MM.1S (cell line): ENCODE results near the gene SLC4A8.

Experiments used
- DNase-seq: peaks from one replicate; pipeline ENCODE4 v3.0.0-alpha.2; 2015
- H2AFZ ChIP-seq: fragments of 300-600 bp; sonication (generic); 2 replicates; pipeline ENCODE4 v1.6.0; 2016; ENCODE audit warnings: antibody characterized with exemption, low read length
- H3F3A ChIP-seq: fragments of 300-600 bp; sonication (generic); 2 replicates; pipeline ENCODE4 v1.6.1; 2016; ENCODE audit warnings: mild to moderate bottlenecking, antibody characterized with exemption, low read length, moderate library complexity, mixed read lengths; ENCODE audit not compliant: insufficient read depth
- H3K27ac ChIP-seq: fragments of 300-600 bp; sonication (generic); 2 replicates; pipeline ENCODE4 v1.5.1; 2016; ENCODE audit warnings: mild to moderate bottlenecking, low read length
- H3K27me3 ChIP-seq: fragments of 300-600 bp; sonication (generic); replicated peaks from 2 replicates; pipeline ENCODE4 v1.6.0; 2016; ENCODE audit warnings: low read length; ENCODE audit not compliant: insufficient read depth
- H3K36me3 ChIP-seq: fragments of 300-600 bp; sonication (generic); replicated peaks from 2 replicates; pipeline ENCODE4 v1.6.1; 2016; ENCODE audit warnings: mild to moderate bottlenecking, low read length, mixed read lengths; ENCODE audit not compliant: insufficient read depth
- H3K4me1 ChIP-seq: fragments of 300-600 bp; sonication (generic); 2 replicates; pipeline ENCODE4 v1.6.1; 2016; ENCODE audit warnings: low read length, mixed read lengths
- H3K4me2 ChIP-seq: fragments of 300-600 bp; sonication (generic); 2 replicates; pipeline ENCODE4 v1.6.0; 2016; ENCODE audit warnings: low read depth, low read length
- H3K4me3 ChIP-seq: fragments of 300-600 bp; sonication (generic); 2 replicates; pipeline ENCODE4 v1.5.1; 2016; ENCODE audit warnings: low read length, mixed read lengths
- H3K79me2 ChIP-seq: fragments of 300-600 bp; sonication (generic); 2 replicates; pipeline ENCODE4 v1.6.1; 2016; ENCODE audit warnings: mixed run types, low read length, mixed read lengths
- H3K9ac ChIP-seq: fragments of 300-600 bp; sonication (generic); 2 replicates; pipeline ENCODE4 v1.6.1; 2016; ENCODE audit warnings: low read length, mixed read lengths
- H3K9me2 ChIP-seq: fragments of 300-600 bp; sonication (generic); replicated peaks from 2 replicates; pipeline ENCODE4 v1.6.1; 2016; ENCODE audit warnings: mild to moderate bottlenecking, low read length, mixed read lengths; ENCODE audit not compliant: insufficient read depth
- H3K9me3 ChIP-seq: fragments of 300-600 bp; sonication (generic); replicated peaks from 2 replicates; pipeline ENCODE4 v1.6.1; 2016; ENCODE audit warnings: mild to moderate bottlenecking, low read length, mixed read lengths; ENCODE audit not compliant: insufficient read depth
- H4K20me1 ChIP-seq: fragments of 300-600 bp; sonication (generic); 2 replicates; pipeline ENCODE4 v1.6.1; 2016; ENCODE audit warnings: mild to moderate bottlenecking, low read length, moderate library complexity, mixed read lengths; ENCODE audit not compliant: insufficient read depth
- CTCF ChIP-seq: fragments of 300-600 bp; sonication (generic); IDR thresholded peaks from 2 replicates; pipeline ENCODE4 v1.5.1; 2016; ENCODE audit warnings: antibody characterized with exemption, low read length, mixed read lengths
- EZH2 ChIP-seq: fragments of 300-600 bp; sonication (generic); optimal IDR thresholded peaks from 2 replicates; pipeline ENCODE3; 2017; ENCODE audit warnings: low read depth, mild to moderate bottlenecking, antibody characterized with exemption, low read length, mixed read lengths
- EZH2phosphoT487 ChIP-seq: fragments of 300-600 bp; sonication (generic); IDR thresholded peaks from 2 replicates; pipeline ENCODE4 v1.6.1; 2018; ENCODE audit warnings: antibody characterized with exemption, low read length

SLC4A8 gene

GRCh38 chr12:51419425-51420193 lies 5.0 kb upstream of the SLC4A8 start:
- no peak overlapping the region for H3K4me3 ChIP-seq
- H3K4me2 ChIP-seq: no peak overlapping the region
- no peak overlapping the region for H3K27ac ChIP-seq
- no peak overlapping the region for H3K9ac ChIP-seq
- H3K36me3 ChIP-seq: no peaks in the 10 kb centered on the region
- no peaks in the 10 kb centered on the region for H3K9me2 ChIP-seq
- no peaks in the 10 kb centered on the region for H3F3A ChIP-seq
- no peak overlapping the region for H2AFZ ChIP-seq
- DNase-seq: no peak
- H3K27me3 ChIP-seq: 0 out of 2 replicates have a peak, but pooled peaks cover 3% of the 10 kb centered on the region
- TF ChIP-seq EZH2phosphoT487: no peak
- TF ChIP-seq EZH2: no peak
- TF ChIP-seq CTCF: no peak
- H3K4me1 ChIP-seq: peaks cover 4% of the 10 kb centered on the region; the same call in 1 of the 2 replicates
- no peaks in the 10 kb centered on the region for H4K20me1 ChIP-seq
- no peaks in the 10 kb centered on the region for H3K9me3 ChIP-seq
- no peaks in the 10 kb centered on the region for H3K79me2 ChIP-seq

- Histone ChIP-seq H3K9me3 (no peaks in the 10 kb centered on the region), H3K79me2 (no peaks in the 10 kb centered on the region), H4K20me1 (no peaks in the 10 kb centered on the region), H3K9me2 (no peaks in the 10 kb centered on the region), H3K4me2 (no peak overlapping the region), H3K27me3 (0 out of 2 replicates have a peak, but pooled peaks cover 3% of the 10 kb centered on the region), H3K9ac (no peak overlapping the region), H3K4me3 (no peak overlapping the region), H3F3A (no peaks in the 10 kb centered on the region), H3K27ac (no peak overlapping the region), H3K4me1 (peaks cover 8% of the 10 kb centered on the region; the same call in 1 of the 2 replicates), H3K36me3 (no peaks in the 10 kb centered on the region), H2AFZ (no peak overlapping the region)
- DNase-seq: peak; percentile 58
- TF ChIP-seq EZH2 (no peak), EZH2phosphoT487 (no peak), CTCF (peak; percentile 67)
Measured at GRCh38 chr12:51421266-51421884, 3.3 kb upstream of the SLC4A8 start.

- H3K36me3 ChIP-seq: no peaks in the 10 kb centered on the region
- H3K79me2 ChIP-seq: no peaks in the 10 kb centered on the region
- H3F3A ChIP-seq: no peaks in the 10 kb centered on the region
- peaks cover 10% of the 10 kb centered on the region for H3K4me1 ChIP-seq
- peak overlapping the region; percentile 78 for H3K4me2 ChIP-seq
- peak overlapping the region; percentile 79 for H3K4me3 ChIP-seq
- no peak for DNase-seq
- H2AFZ ChIP-seq: peak overlapping the region; percentile 87
- no peak overlapping the region for H3K9ac ChIP-seq
- H3K9me3 ChIP-seq: no peaks in the 10 kb centered on the region
- H3K27ac ChIP-seq: no peak overlapping the region
- H3K9me2 ChIP-seq: no peaks in the 10 kb centered on the region
- no peaks in the 10 kb centered on the region for H4K20me1 ChIP-seq
- TF ChIP-seq EZH2: no peak
- TF ChIP-seq CTCF: no peak
- TF ChIP-seq EZH2phosphoT487: no peak
- 0 out of 2 replicates have a peak, but pooled peaks cover 3% of the 10 kb centered on the region for H3K27me3 ChIP-seq
Measured at GRCh38 chr12:51424094-51424661, 453 bp upstream of the SLC4A8 start.
